OCI-M2 (cell line): ENCODE results near the gene TAF5L.
"Not testable (repeated sequence)": the region's sequence is repeated elsewhere in the genome, so short reads cannot be mapped to it uniquely, and the experiment has no call there.

Experiments
- DNase-seq: peaks from one replicate; lab custom pipeline; 2025; ENCODE audit not compliant: unreplicated experiment; lab: John Stamatoyannopoulos, UW

The TAF5L gene

GRCh38 chr1:229608590-229608989, 17.3 kb downstream of the TAF5L start:
- no peak for DNase-seq

- no peak for DNase-seq
Measured at GRCh38 chr1:229607370-229607769, 18.6 kb downstream of the TAF5L start.

- DNase-seq, result no peak
Measured at GRCh38 chr1:229603371-229604005, 22.4 kb downstream of the TAF5L start.

DNA sequence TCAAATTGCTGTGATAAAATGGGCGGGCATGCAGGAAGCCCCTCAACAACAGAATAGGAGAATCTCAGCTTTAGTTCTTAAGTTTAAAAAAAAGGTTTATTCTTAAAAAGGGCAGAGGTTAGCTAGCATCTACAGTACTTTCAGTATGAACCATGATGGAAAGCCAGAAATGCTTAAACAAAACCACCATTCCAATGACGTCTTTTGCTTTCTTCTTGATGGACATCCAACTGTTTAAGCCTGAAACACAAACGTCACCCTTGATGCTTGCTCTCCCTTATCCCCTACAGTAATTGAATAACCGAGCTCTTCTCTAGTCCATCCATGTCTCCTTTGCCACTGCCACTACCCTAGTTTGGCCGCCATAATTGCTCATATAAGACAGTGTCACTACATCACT, 25.7 kb downstream of the TAF5L start:
- DNase-seq, result no peak

- no peak for DNase-seq
Measured at GRCh38 chr1:229599218-229599954, 26.5 kb downstream of the TAF5L start.

GRCh38 chr1:229597877-229598276, 28.0 kb downstream of the TAF5L start:
- DNase-seq, result no peak

DNA sequence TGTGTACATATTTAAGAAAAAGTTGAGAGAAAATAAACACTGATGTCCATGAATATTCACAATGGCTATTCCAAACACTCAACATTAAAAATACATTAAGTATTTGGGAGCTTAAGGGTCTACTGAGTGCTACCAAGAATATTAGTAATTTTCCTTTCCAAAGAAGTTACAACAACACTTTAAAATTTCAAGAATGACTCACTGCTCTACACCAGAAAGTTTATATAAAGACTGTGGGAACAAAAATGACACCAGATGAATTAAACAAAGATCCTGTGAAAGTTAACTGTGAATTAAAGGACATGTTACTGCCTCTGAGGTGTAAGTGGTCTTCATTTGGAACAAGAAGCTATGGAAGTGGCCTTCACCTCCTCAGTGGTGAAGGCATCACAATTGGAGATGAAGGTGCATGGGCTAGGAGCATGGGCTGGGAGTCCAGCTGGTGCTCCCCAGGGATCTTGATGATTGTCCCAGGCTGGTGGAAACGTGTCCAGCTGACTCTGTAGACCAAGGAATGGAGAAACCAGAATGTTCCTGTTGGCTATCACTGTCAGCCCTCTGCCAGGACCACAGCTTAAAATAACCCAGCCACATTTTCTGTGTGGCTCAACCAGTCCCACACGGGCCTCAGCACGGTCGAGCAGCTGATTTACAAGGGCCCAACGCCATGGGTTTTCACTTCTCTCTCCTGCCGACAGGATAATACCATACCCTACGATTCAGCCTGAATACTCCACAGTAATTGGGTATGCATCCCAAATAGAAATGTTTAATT, 28.8 kb downstream of the TAF5L start:
- no peak for DNase-seq

DNA sequence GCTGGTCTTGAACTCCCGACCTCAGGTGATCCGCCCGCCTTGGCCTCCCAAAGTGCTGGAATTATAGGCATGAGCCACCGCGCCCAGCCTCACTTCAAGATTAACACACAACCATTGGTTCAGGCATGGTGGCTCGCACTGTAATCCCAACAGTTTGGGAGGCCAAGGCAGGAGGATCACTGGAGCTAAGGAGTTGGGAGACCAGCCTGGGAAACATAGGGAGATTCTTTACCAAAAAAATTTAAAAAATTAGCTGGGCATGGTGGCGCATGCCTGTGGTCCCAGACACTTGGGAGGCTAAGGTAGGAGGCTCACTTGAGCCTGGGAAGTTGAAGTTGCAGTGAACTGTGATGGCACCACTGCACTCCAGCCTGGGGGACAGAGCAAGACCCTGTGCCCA, 30.0 kb downstream of the TAF5L start:
- DNase-seq, result not testable (repeated sequence)

DNA sequence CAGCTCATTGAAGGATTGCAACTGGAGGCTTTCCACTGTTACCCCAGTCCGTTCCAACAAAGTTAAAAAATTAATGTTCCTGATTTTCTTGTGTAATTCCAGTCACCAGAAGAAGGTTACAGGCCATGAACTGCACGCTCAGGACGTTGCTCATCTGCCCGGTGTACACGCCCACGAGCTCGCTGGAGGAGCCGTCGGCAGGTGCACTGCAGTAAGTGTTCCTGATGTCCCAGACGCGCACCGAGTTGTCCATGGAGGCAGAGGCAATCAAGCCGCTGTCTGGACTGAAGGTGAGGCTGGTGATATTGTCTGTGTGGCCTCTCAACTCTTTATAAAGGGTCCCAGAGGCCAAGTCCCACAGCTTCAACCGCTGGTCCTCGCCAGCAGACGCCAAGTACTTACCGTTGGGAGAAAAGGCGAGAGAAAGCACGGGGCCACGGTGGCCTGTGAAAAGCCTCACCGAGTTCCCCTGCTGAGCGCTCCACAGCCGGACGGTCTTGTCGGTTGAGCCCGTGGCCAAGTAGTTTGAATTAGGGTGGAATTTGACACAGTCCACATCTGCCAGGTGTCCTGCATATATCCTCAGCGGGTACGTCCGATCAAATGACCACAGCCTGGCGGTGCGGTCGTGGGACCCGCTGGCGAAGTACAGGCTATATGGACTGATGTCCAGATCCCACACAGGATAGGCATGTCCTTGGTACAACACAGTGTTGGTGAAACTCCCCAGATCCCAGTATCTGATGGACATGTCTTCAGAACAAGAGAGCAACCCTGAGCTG, 31.5 kb downstream of the TAF5L start:
- DNase-seq, result no peak

DNA sequence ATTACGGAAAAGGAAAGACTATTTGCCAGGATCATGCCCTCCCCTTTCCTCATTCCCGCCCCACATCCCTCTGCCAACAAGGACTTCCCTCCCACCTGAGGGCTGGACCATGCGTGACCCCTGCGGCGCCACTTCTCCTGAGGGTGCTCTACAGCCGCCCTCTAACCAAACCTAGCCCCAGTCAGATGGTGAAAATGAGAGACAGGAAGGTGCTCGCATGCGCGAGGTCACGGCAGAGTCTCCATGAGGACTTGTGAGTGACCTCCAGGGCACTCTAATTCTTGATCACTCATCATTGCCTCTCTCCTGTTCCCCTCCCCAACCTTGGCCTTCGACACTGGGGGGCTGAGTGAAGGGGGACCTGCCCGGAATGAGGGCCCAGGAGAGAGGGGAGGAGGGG, 32.1 kb downstream of the TAF5L start:
- DNase-seq, result no peak

GRCh38 chr1:229590119-229590518, 35.8 kb downstream of the TAF5L start:
- no peak for DNase-seq

DNA sequence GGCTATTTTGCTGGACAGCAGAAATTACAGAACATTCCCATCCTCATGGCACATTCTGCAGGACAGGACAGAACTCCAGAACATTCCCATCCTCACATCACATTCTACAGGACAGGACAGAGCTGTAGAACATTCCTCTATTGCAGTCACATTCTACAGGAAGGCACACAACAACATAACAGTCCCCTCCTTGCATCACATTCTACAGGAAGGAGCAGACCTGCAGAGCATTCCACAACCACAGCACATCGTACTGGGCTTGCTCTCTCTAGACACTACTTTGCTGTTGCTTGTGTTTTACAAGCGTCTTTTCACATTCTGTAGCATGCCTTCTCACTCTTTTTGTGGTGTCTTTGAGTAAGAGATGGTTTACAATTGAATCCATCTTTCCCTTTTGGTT, 40.6 kb downstream of the TAF5L start:
- no peak for DNase-seq

GRCh38 chr1:229582715-229583114, 43.2 kb downstream of the TAF5L start:
- no peak for DNase-seq

DNA sequence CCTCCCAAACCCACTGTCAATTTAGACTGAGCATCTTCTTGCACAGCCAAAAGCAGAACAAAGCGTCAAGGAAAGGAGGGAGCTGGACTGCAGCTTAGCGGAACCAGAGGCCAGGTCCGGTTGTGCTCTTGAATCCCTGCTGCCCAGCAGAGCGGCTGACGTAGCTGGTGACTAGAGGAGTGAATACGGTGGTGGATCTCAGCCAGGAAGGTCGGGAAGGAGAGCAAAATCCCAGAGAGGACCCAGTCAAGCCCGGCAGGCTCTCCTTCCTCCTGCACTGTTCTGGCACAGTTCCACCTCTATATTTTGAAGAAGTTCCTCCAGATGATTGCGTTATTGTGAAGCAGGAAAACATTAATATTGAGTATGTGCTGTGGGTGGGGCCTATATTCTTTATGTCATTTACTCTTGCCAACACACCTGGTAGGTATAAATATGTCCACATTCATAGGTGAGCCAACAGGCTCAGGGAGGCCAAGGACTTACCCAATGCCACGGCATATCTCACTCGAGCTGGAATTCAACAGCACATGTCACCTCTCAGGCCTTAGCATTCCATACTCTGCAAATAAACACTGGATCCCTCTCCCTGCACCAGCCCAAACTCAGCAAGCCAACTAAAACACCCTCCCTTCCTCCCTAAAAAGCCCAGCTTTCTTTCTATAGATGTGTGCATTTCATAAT, 43.8 kb downstream of the TAF5L start:
- DNase-seq, result no peak

DNA sequence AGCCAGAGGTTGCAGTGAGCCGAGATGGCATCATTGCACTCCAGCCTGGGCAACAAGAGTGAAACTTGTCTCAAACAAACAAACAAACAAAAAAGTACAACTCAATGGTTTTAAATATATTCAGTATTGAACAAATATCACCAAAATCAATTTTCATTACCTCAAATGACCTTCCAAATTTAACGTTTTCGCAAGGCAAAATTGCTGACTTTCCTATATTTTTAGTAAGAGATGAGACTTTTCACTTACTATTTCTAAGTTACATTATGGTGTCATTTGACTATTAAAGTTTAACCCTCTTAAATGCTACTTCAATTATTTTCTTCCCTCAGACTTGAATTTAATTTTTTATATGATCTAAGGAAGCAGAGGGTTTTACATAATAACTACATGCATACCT, 44.4 kb downstream of the TAF5L start:
- DNase-seq, result no peak

GRCh38 chr1:229579059-229579673, 46.8 kb downstream of the TAF5L start:
- DNase-seq, result no peak

DNA sequence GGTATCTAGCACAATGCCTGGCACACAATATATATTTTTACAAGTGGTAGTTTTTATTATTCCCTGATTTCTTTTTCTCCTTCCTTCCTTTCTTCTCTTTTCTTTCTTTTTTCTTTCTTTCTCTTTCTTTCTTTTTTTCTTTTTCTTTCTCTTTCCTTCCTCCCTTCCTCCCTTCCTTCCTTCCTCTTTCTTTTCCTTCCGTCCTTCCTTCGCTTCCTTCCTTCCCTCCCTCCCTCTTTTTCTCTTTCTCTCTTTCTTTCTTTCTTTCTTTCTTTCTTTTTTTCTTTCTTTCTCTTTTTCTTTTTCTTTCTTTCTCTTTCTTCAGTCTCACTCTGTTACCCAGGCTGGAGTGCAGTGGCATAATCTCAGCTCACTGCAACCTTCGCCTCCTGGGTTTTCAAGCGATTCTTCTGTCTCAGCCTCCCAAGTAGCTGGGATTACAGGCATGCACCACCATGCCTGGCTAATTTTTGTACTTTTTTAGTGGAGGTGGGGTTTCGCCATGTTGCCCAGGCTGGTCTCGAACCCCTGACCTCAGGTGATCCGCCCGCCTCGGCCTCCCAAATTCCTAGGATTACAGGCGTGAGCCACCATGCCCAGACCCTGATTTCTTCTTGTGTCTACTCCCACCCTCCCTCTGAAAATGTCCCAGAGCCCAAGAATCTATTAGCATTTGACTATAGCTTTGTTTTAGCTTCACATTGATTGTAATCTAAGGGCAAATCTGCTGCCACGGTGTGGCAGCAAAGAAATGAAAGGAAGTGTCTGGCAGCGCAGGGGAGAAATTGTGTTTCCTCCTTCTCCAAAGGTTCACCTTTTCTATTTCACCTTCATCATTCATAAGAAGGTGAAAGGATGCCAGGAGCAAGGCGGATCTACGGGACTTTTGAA, 47.5 kb downstream of the TAF5L start:
- no peak for DNase-seq

DNA sequence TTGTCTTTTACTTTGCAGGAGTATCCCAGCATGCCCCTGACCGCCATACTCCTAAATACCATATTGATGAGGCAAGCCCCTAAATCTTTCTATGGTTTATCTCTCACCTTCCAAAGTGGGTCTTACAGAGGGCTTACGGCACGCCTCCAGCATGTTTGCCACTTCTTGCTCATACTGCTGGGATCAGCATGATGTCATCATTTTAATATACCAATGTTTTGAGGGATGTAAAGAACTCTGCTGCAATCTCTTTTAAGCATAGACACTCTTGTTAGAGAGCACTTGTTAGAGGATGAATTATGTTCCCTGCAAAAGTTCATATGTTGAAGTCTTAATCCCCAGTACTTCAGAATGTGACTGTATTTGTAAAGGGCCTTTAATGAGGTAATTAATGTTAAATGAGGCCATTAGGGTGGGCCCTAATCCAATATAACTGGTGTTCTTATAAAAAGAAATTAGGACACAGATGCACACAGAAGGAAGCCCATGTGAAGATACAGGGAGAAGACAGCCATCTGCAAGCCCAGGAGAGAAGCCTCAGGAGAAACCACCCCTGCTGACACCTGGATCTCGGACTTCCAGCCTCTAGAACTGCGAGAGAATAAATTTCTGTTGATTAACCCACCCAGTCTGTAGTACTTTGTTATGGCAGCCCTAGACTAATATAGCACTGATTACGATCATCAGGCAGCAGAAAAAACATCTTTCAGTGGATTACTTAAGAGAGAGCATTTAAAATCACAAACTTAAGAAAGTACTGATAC, 51.1 kb downstream of the TAF5L start:
- DNase-seq, result no peak

- DNase-seq, result no peak
Measured at GRCh38 chr1:229572286-229572685, 53.6 kb downstream of the TAF5L start.
